ENCODE measurements around the gene ZFHX3. TPM values are rescaled to one million over a fixed set of nuclear protein-coding genes. Genes with fewer than 3 reads are reported as not detected.

Gene ZFHX3
- total and polyA plus RNA-seq, 2 experiments from 2014 or later = 2.8 to 3.9 TPM

GRCh38 chr16:73049511-73049910, 1.6 kb upstream of the ZFHX3 start:
- Histone ChIP-seq H3K79me2 (ENCODE audit: insufficient read depth) (peaks cover 86% of the 10 kb centered on the region), H3F3A (ENCODE audit: insufficient read depth) (peaks cover 37% of the 10 kb centered on the region), H3K36me3 (ENCODE audit: low read depth) (no peaks in the 10 kb centered on the region), H4K20me1 (ENCODE audit: insufficient read depth) (no peaks in the 10 kb centered on the region), H3K9me2 (ENCODE audit: insufficient read depth) (no peaks in the 10 kb centered on the region), H3K9me3 (ENCODE audit: low read depth) (no peaks in the 10 kb centered on the region), H3K9ac (0 out of 2 replicates have a peak overlapping the region, but pooled peaks have one; percentile 88), H3K4me2 (ENCODE audit: unreplicated experiment) (no peak overlapping the region), H3K27me3 (replicated peaks; ENCODE audit: insufficient read depth) (no peaks in the 10 kb centered on the region), H3K4me3 (no peak overlapping the region), H2AFZ (no peak overlapping the region), H3K4me1 (ENCODE audit: insufficient read depth) (peaks cover 39% of the 10 kb centered on the region), H3K27ac (no peak overlapping the region)
- WGBS, 2 experiments (ENCODE audit: low coverage in 1 of 2, low lambda C conversion rate in 2 of 2, missing lambda C conversion rate in 2 of 2) = 96 to 97% methylated on average over 4 of the region's 4 CpGs
- TF ChIP-seq EZH2phosphoT487 (IDR thresholded peaks at IDR 0.05; ENCODE audit: insufficient read depth, low read depth) (no peak), EZH2 (IDR thresholded peaks at IDR 0.05; ENCODE audit: insufficient read depth, poor library complexity, severe bottlenecking) (no peak)
- DNase-seq = no peak
- in situ Hi-C loops (cut with MboI) = no loop called here

- Histone ChIP-seq H3K4me2 (ENCODE audit: unreplicated experiment) (no peak overlapping the region), H3K9me3 (ENCODE audit: low read depth) (no peaks in the 10 kb centered on the region), H3K4me3 (no peak overlapping the region; the same call in 1 of the 2 replicates), H3K27ac (peak overlapping the region; percentile 61), H3F3A (ENCODE audit: insufficient read depth) (peaks cover 39% of the 10 kb centered on the region), H3K4me1 (ENCODE audit: insufficient read depth) (peaks cover 39% of the 10 kb centered on the region), H2AFZ (peak overlapping the region; percentile 83; the same call in 1 of the 2 replicates), H3K27me3 (replicated peaks; ENCODE audit: insufficient read depth) (no peaks in the 10 kb centered on the region), H3K79me2 (ENCODE audit: insufficient read depth) (peaks cover 86% of the 10 kb centered on the region), H3K9ac (peak overlapping the region; percentile 88), H3K9me2 (ENCODE audit: insufficient read depth) (no peaks in the 10 kb centered on the region), H3K36me3 (ENCODE audit: low read depth) (no peaks in the 10 kb centered on the region), H4K20me1 (ENCODE audit: insufficient read depth) (no peaks in the 10 kb centered on the region)
- TF ChIP-seq EZH2 (IDR thresholded peaks at IDR 0.05; ENCODE audit: insufficient read depth, poor library complexity, severe bottlenecking) = no peak
- no peak for TF ChIP-seq EZH2phosphoT487 (IDR thresholded peaks at IDR 0.05; ENCODE audit: insufficient read depth, low read depth)
- DNase-seq = no peak
- in situ Hi-C loops (cut with MboI) = no loop called here
- 84 to 85% methylated on average over 8 of the region's 8 CpGs for WGBS, 2 experiments (ENCODE audit: low coverage in 1 of 2, low lambda C conversion rate in 2 of 2, missing lambda C conversion rate in 2 of 2)
Observed at GRCh38 chr16:73049091-73049490, 1.2 kb upstream of the ZFHX3 start.

GRCh38 chr16:73048292-73049080, 558 bp upstream of the ZFHX3 start:
- Histone ChIP-seq H3F3A (ENCODE audit: insufficient read depth) (peaks cover 39% of the 10 kb centered on the region), H3K27ac (peak overlapping the region; percentile 61), H2AFZ (peak overlapping the region; percentile 83), H3K27me3 (replicated peaks; ENCODE audit: insufficient read depth) (no peaks in the 10 kb centered on the region), H3K9me3 (ENCODE audit: low read depth) (no peaks in the 10 kb centered on the region), H3K36me3 (ENCODE audit: low read depth) (no peaks in the 10 kb centered on the region), H3K4me3 (peak overlapping the region; percentile 76), H3K4me2 (ENCODE audit: unreplicated experiment) (peak overlapping the region; percentile 90), H3K9ac (peak overlapping the region; percentile 88), H4K20me1 (ENCODE audit: insufficient read depth) (no peaks in the 10 kb centered on the region), H3K9me2 (ENCODE audit: insufficient read depth) (no peaks in the 10 kb centered on the region), H3K4me1 (ENCODE audit: insufficient read depth) (peaks cover 44% of the 10 kb centered on the region), H3K79me2 (ENCODE audit: insufficient read depth) (peaks cover 86% of the 10 kb centered on the region)
- no peak for TF ChIP-seq EZH2 (IDR thresholded peaks at IDR 0.05; ENCODE audit: insufficient read depth, poor library complexity, severe bottlenecking)
- TF ChIP-seq EZH2phosphoT487 (IDR thresholded peaks at IDR 0.05; ENCODE audit: insufficient read depth, low read depth) = no peak
- DNase-seq = peak; percentile 64
- in situ Hi-C loops (cut with MboI) = no loop called here
- WGBS, 2 experiments (ENCODE audit: low coverage in 1 of 2, low lambda C conversion rate in 2 of 2, missing lambda C conversion rate in 2 of 2) = 21 to 22% methylated on average over 19 to 20 of the region's 57 CpGs

GRCh38 chr16:73047221-73047535, 750 bp downstream of the ZFHX3 start:
- WGBS, 2 experiments (ENCODE audit: low coverage in 1 of 2, low lambda C conversion rate in 2 of 2, missing lambda C conversion rate in 2 of 2) = 1 to 2% methylated on average over 6 of the region's 6 CpGs
- peak overlapping the region; percentile 49 for H2AFZ ChIP-seq

More at GRCh38 chr16:73047221-73047535, 750 bp downstream of the ZFHX3 start:
- Histone ChIP-seq H3K4me1 (ENCODE audit: insufficient read depth) (peaks cover 53% of the 10 kb centered on the region), H3K4me2 (ENCODE audit: unreplicated experiment) (peak overlapping the region; percentile 90), H3K9ac (peak overlapping the region; percentile 88), H3K36me3 (ENCODE audit: low read depth) (no peaks in the 10 kb centered on the region), H3K4me3 (peak overlapping the region; percentile 76), H3F3A (ENCODE audit: insufficient read depth) (peaks cover 39% of the 10 kb centered on the region), H3K79me2 (ENCODE audit: insufficient read depth) (peaks cover 86% of the 10 kb centered on the region), H3K9me2 (ENCODE audit: insufficient read depth) (no peaks in the 10 kb centered on the region), H3K9me3 (ENCODE audit: low read depth) (no peaks in the 10 kb centered on the region), H4K20me1 (ENCODE audit: insufficient read depth) (no peaks in the 10 kb centered on the region), H3K27me3 (replicated peaks; ENCODE audit: insufficient read depth) (no peaks in the 10 kb centered on the region), H3K27ac (peak overlapping the region; percentile 61)
- in situ Hi-C loops (cut with MboI) = no loop called here
- no peak for TF ChIP-seq EZH2 (IDR thresholded peaks at IDR 0.05; ENCODE audit: insufficient read depth, poor library complexity, severe bottlenecking)
- TF ChIP-seq EZH2phosphoT487 (IDR thresholded peaks at IDR 0.05; ENCODE audit: insufficient read depth, low read depth) = no peak
- peak; percentile 85 for DNase-seq

All from GM23248 (cell line).